ENCODE measurements around the gene DRD3.

DNA sequence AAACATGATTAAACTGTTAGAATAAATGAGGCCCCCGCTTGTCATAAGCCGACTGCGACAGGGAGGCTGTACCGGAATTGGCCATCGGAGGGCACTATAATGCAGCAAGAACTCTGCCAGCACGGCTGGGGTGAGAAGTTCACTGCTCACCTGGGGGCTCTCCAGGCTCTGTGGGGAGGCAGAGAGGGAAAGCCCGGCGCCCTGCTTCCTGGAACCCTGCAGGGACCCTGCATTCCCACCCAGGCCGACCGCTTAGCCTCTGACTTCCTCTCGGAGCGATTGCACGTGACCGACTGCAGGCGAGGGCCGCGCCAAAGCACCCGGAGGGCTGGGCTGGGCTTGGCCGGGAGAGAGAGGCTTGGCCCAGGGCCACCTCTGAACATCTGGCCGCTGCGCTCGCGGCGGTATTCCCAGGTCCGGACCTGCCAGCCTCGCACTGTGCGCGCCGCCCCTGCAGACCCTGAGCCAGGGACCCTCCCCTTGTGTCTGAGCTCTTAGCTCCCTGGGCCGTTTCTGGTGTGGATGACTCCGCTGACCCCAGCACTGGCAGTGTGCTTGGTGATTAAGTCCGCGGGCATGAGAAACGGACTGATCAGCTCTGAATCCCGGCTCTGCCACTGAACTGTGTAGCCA lies 26.2 kb downstream of the DRD3 start:
- TF ChIP-seq L3MBTL2 (conservative IDR thresholded peaks at IDR 0.05), result peak; percentile 96
- TF ChIP-seq BHLHE40 (IDR thresholded peaks at IDR 0.05; ENCODE audit: borderline replicate concordance), result no peak
- no peak for TF ChIP-seq ARNT (IDR thresholded peaks at IDR 0.05)
- no peak for TF ChIP-seq SP1 (IDR thresholded peaks at IDR 0.05)
- no peak for TF ChIP-seq FOXK2 (IDR thresholded peaks at IDR 0.05)
- TF ChIP-seq FOXA1 (IDR thresholded peaks at IDR 0.05), result no peak
- no peak for TF ChIP-seq SUZ12 (IDR thresholded peaks at IDR 0.05)
- TF ChIP-seq FOXM1 (IDR thresholded peaks at IDR 0.05; ENCODE audit: borderline replicate concordance), result no peak
- TF ChIP-seq ZNF384 (IDR thresholded peaks at IDR 0.05), result no peak

Measured in HEK293T (cell line).